Spinal cord (tissue), 10 donors: ENCODE results near the gene KCNJ10. TPM values are rescaled to one million over a fixed set of nuclear protein-coding genes. Genes with fewer than 3 reads are reported as not detected.

Experiments
- DNase-seq, 6 donors: peaks; one replicate each; pipeline versions ENCODE4 v3.0.0 to v3.0.0-alpha.2; 2013 to 2015; ENCODE audit warnings: low spot score in 6 of 6, low read depth in 4 of 6
- H3K27ac ChIP-seq: one replicate; pipeline ENCODE4 v1.5.1; 2013; ENCODE audit warnings: low read depth, low read length, control low read depth
- H3K27me3 ChIP-seq: one replicate; pipeline ENCODE4 v1.6.1; 2013; ENCODE audit warnings: low read length; ENCODE audit not compliant: control insufficient read depth, insufficient read depth
- H3K36me3 ChIP-seq: one replicate; pipeline ENCODE4 v1.6.1; 2013; ENCODE audit warnings: low read length; ENCODE audit not compliant: control insufficient read depth, insufficient read depth
- H3K4me1 ChIP-seq: one replicate; pipeline ENCODE4 v1.6.1; 2013; ENCODE audit warnings: low read length; ENCODE audit not compliant: control insufficient read depth, insufficient read depth
- H3K4me3 ChIP-seq: one replicate; pipeline ENCODE4 v1.5.1; 2013; ENCODE audit warnings: low read depth, low read length, control low read depth
- H3K9me3 ChIP-seq: one replicate; pipeline ENCODE4 v1.6.1; 2013; ENCODE audit warnings: low read length; ENCODE audit not compliant: control insufficient read depth, insufficient read depth
- WGBS: methylation state at CpG from one replicate; pipeline ENCODE4 v1.1.5; 2013; ENCODE audit warnings: missing lambda C conversion rate; ENCODE audit not compliant: insufficient coverage; 5-methylcytosine and 5-hydroxymethylcytosine counted together
- polyA plus RNA-seq, 2 donors: library from polyadenylated mRNA; unstranded; fragments of 120-200 nt; gene quantifications; one replicate each; pipeline ENCODE4 v1.2.1, GENCODE V29; 2013; ENCODE audit not compliant: insufficient read length in 2 of 2
- total RNA-seq, 2 donors: library from RNA; depleted of rRNA in 1 of 2; stranded (reverse); fragments of 120-200 nt in 1 of 2; fragments of >200 nt in 1 of 2; gene quantifications; one replicate each; pipeline versions ENCODE4 v1.2.3 to v1.2.4, GENCODE V29; 2013 to 2014
- donor health status: healthy.

The KCNJ10 gene
- total and polyA plus RNA-seq, 4 donors = 14.9 to 81.6 (median 42.8) TPM

DNA sequence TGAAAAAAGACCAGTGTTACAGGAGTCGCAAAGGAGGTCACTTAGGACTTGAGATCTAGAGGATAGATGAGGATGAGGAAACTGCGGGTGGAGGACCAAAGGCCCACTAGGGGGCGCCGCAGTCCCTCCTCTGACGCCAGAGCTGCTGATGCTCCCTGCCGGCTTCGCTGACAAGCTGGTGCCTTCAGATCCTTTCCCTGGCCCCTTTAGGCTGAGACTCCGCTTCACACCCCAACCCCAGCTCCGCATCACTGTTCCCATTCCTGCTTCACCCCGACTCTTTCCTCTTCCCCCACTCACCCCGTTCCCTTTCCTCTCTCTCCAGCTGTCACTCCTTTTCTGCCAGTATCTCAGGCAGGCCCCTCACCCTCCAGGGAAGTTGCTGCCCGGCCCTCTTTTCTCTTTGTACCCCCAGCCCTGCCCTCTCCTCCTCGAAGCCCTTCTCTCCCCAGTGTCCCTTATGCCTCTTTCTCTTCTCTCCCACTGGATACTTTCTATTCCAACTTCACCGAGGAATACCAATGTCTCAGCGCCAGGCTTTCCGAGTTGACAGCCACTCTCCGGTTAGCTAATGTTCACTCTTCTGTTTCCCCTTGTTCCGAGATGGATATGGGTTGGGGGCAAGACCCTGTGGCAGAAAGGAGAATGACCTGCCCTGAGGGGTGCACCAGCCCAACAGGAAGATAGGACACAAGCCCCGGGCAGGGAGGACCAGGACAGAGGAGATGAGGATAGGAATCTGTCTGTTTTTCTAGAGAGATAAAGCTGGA is 15.9 kb upstream of the KCNJ10 start:
- 15% methylated on average over 15 of the region's 19 CpGs for WGBS
- peak in 2 of 6 donors; percentile 89 to 93 for DNase-seq
- Histone ChIP-seq H3K4me1 (peaks cover 48% of the 10 kb centered on the region), H3K36me3 (peaks cover 42% of the 10 kb centered on the region), H3K27me3 (peaks cover 12% of the 10 kb centered on the region), H3K9me3 (no peaks in the 10 kb centered on the region), H3K27ac (peak overlapping the region; percentile 75), H3K4me3 (no peak overlapping the region)

DNA sequence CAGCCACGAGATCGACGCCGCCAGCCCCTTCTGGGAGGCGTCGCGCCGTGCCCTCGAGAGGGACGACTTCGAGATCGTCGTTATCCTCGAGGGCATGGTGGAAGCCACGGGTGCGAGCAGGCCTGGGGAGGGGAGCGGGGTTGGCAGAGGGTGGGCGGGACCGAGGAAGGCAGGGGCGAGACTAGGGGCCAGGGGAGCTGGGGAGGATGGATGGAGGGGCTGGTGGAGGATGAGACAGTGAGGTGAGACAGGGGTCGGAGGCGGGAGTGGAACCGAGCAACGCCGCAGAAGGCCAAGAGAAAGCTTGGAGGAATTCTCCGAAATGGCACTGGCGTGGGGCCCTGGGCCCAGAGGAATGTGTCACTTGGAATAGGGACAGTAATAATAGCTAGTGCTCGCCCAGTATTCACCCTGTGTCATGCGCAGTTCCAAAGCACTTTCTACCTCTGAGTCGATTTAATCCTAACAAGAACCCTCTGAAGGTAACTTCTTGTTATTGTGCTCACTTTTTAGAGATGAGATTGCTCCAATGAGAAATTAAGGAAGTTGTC is 14.9 kb upstream of the KCNJ10 start:
- WGBS = 79% methylated on average over 22 of the region's 30 CpGs
- H3K4me3 ChIP-seq = no peak overlapping the region
- H3K27ac ChIP-seq = no peak overlapping the region
- no peaks in the 10 kb centered on the region for H3K9me3 ChIP-seq
- peaks cover 32% of the 10 kb centered on the region for H3K36me3 ChIP-seq
- DNase-seq = no peak
- peaks cover 12% of the 10 kb centered on the region for H3K27me3 ChIP-seq
- peaks cover 47% of the 10 kb centered on the region for H3K4me1 ChIP-seq

GRCh38 chr1:160083968-160084770 is 14.2 kb upstream of the KCNJ10 start:
- peak in 2 of 6 donors; percentile 75 to 93 for DNase-seq
- Histone ChIP-seq H3K27ac (no peak overlapping the region), H3K27me3 (peaks cover 12% of the 10 kb centered on the region), H3K36me3 (peaks cover 25% of the 10 kb centered on the region), H3K9me3 (no peaks in the 10 kb centered on the region), H3K4me3 (no peak overlapping the region), H3K4me1 (peaks cover 47% of the 10 kb centered on the region)
- 25% methylated on average over 96 of the region's 96 CpGs for WGBS

GRCh38 chr1:160082926-160083325 is 13.0 kb upstream of the KCNJ10 start:
- DNase-seq = no peak
- 80% methylated on average over 2 of the region's 3 CpGs for WGBS
- peaks cover 55% of the 10 kb centered on the region for H3K4me1 ChIP-seq

DNA sequence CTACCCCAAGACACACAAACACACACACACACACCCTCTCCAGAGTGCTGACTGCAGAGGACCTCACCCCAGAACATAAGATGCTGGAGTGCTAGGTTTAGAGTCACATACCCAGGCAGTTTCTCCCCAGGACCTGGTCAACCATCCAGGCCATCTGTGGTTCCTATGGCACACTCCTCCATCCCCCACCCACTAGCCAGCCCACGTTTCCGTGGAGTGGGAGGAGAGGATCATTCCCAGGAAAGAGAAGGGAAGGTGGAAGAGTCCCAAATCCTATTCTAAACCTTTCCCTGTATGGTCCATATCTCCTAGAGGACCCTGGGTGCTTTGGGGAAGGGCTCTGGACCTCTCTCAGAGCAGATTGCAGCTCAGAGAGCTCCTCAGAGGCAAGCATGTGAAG is 12.5 kb upstream of the KCNJ10 start:
- Histone ChIP-seq H3K4me1 (peaks cover 59% of the 10 kb centered on the region), H3K27ac (no peak overlapping the region), H3K4me3 (no peak overlapping the region), H3K27me3 (peaks cover 12% of the 10 kb centered on the region), H3K36me3 (peaks cover 14% of the 10 kb centered on the region), H3K9me3 (no peaks in the 10 kb centered on the region)
- DNase-seq = no peak
- no CpG with 5 or more reads among the region's 2 CpGs for WGBS

More at GRCh38 chr1:160082926-160083325, 13.0 kb upstream of the KCNJ10 start:
- no peaks in the 10 kb centered on the region for H3K9me3 ChIP-seq
- no peak overlapping the region for H3K4me3 ChIP-seq
- H3K27ac ChIP-seq = no peak overlapping the region
- H3K36me3 ChIP-seq = peaks cover 14% of the 10 kb centered on the region
- H3K27me3 ChIP-seq = peaks cover 12% of the 10 kb centered on the region

DNA sequence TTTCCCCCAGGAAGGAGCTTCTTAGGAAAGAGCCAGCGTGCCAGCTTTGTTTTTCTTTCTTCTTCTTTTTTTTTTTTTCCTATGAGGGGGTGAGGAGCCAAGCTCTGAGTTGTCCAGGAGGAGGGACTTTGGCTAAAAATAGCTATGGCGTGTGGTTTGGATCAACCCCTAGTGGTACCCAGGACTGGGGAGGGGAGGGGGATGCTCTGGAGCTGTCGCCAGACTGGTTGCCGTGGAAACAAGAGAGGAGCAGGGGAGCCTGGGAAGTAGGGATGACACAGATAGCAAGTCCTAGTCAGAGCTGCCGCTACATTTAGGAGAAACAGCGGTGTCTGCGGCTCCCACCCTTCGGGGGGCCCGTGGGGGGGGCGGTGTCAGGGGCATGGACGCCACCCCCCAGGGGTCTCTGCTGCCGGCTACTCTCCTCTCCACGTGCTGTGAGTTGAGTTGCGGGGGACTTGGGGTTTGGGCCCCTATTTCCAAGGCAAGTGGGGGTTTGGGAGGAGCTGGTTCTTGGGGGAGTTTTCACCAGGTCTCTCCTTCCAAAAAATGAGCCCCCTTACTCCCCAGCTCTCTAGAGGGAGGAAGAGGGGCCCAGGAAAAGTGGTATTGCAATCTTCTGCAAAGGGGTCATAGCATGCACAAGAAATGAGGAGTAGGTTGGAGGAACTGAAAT is 11.4 kb upstream of the KCNJ10 start, which contains the start of gene KCNJ9:
Gene KCNJ9 (plus strand): TSS at position 278 of the 676 bp plus-strand sequence. CDS start 2,493 bp downstream, outside the sequence.
- Histone ChIP-seq H3K4me1 (peaks cover 63% of the 10 kb centered on the region), H3K27ac (no peak within 1 kb of the TSS), H3K9me3 (no peaks in the 10 kb centered on the region), H3K36me3 (peaks cover 9% of the 10 kb centered on the region), H3K27me3 (peaks cover 12% of the 10 kb centered on the region), H3K4me3 (peak within 1 kb of the TSS; percentile 24)
- WGBS = 2% methylated on average over 11 of the region's 14 CpGs
- DNase-seq = peak in 4 of 6 donors; percentile 77 to 98 (median 92)

DNA sequence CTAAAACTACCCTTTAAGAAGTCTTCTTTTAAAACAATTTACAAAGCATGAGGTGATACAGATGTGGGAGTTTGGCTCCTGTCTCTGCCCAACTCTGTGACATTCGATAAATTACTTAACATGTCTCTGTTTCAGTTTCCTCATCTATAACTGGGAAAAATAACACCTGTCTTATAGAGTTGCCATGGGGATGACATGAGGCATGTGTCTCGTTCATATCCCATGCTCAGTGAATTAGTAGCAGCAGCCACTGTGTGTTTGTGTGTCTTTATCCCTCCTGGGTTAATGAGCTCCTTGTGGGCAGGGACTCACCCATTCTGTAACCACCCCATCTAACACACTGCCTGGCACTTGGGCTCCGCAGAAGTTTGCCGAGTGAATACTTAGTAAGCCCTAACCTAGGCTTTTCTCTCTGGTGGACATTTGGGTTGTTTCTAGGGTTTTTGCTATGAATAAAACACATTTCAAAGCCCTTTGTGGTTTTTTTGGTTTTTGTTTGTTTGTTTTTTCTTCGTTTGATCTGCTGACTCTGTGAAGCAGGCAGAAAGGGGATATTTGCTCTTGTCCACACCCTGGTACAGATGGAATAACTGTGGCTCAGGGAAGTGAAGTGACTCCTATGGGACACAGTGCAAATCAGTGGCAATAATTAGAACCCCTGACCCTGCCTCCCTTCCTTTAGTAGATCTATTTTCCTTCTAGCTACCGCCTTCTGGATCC is 10.6 kb upstream of the KCNJ10 start:
- peak in 1 of 6 donors; percentile 14 for DNase-seq
- Histone ChIP-seq H3K4me1 (peaks cover 56% of the 10 kb centered on the region), H3K36me3 (peaks cover 9% of the 10 kb centered on the region), H3K4me3 (no peak overlapping the region), H3K27me3 (peaks cover 12% of the 10 kb centered on the region), H3K27ac (no peak overlapping the region), H3K9me3 (no peaks in the 10 kb centered on the region)
- 56% methylated on average over 1 of the region's 6 CpGs for WGBS

GRCh38 chr1:160079448-160079847 is 9.5 kb upstream of the KCNJ10 start:
- DNase-seq = no peak
- no peak overlapping the region for H3K4me3 ChIP-seq
- no peaks in the 10 kb centered on the region for H3K9me3 ChIP-seq
- H3K27me3 ChIP-seq = peaks cover 10% of the 10 kb centered on the region
- H3K36me3 ChIP-seq = peaks cover 4% of the 10 kb centered on the region
- no peak overlapping the region for H3K27ac ChIP-seq
- WGBS = 87% methylated on average over 3 of the region's 4 CpGs
- peaks cover 50% of the 10 kb centered on the region for H3K4me1 ChIP-seq
